Loucy (cell line): Measurements from ENCODE around the gene CLEC18C.
"Not testable (repeated sequence)": the region's sequence is repeated elsewhere in the genome, so short reads cannot be mapped to it uniquely, and the experiment has no call there.

ENCODE experiments used
- CTCF ChIP-seq: fragments of 200-600 bp; sonication (generic); conservative IDR thresholded peaks from 2 replicates; pipeline ENCODE4 v1.5.1; 2014; ENCODE audit warnings: mild to moderate bottlenecking, antibody characterized with exemption, low read length
- EZH2phosphoT487 ChIP-seq: fragments of 200-600 bp; IDR thresholded peaks from 2 replicates; pipeline ENCODE4 v1.6.1; 2018; ENCODE audit warnings: antibody characterized with exemption, mild to moderate bottlenecking, moderate library complexity, borderline replicate concordance

- TF ChIP-seq CTCF, EZH2phosphoT487: not testable (repeated sequence)
Measured at GRCh38 chr16:70222574-70222973, 49.0 kb downstream of the CLEC18C start.
